ENCODE measurements around the gene MAB21L4.

Gene MAB21L4

DNA sequence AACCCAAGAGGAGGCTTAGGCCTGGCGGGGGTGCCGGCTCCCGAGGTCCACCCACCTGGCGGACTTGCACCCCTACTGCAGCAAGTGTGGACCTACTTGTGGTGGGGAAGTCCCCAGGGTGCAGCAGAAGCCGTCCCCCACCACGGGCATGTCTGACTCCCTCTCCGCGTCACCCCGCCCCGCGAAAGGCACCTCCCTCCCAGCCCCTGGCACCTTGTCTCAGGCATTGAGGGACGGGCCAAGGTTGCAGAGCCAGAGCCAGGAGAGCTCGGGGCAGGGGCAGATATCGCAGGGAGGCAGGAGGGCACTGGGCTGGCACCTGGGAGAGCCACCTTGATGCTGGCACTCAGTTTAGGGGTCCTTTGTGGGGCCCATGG lies 29.2 kb upstream of the MAB21L4 start:
- no peak for DNase-seq

- no peak for DNase-seq
These were observed 27.1 kb upstream of the MAB21L4 start for GRCh38 chr2:240922982-240923537.

DNA sequence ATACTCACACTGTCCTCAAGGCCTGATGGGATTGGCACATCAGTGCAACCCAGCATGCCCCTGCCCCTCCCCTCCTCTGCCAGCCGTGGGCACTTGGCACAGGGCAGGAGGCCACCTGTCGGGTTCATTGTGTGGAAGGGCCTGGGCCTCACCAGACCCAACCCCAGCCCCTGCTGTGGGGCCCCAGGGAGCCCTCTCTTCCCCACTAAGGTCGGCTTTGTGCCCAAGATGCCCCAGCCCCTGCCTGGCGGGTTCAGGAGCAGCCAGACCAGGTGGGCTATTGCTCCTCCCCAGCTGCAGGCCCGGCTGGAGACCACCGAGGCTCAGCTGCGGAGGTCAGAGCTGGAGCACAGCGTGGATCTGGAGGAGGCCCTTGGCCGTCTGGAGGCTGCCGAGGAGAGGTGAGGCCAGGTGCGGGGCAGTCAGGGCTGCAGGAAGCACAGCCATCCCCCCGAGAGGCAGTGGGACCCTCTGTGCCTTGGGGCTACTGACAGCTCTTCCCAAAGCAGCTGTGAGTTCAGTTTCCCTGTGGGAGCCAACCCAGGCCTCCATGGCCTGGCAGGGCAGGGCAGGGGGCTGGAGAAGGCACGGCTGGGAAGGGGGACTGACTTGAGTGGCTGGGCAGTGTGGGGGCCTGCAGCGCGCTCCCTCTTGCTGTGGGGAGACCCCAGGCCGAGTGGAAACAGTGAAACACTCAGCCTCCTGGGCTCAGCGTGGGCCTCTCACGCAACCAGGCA lies 26.5 kb upstream of the MAB21L4 start:
- DNase-seq: no peak

DNA sequence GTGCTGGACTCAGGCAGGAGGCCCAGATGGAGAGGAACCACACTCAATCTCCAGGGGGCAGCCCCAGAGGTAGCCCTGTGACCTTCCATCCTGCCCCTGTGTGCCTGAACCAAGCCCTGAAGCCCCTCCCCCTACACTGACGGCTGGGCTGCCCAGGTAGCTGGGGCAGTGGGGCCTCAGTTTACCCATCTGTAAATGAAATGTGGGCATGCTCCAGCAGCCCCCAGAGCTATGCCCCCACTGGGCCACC lies 26.0 kb upstream of the MAB21L4 start:
- no peak for DNase-seq

DNA sequence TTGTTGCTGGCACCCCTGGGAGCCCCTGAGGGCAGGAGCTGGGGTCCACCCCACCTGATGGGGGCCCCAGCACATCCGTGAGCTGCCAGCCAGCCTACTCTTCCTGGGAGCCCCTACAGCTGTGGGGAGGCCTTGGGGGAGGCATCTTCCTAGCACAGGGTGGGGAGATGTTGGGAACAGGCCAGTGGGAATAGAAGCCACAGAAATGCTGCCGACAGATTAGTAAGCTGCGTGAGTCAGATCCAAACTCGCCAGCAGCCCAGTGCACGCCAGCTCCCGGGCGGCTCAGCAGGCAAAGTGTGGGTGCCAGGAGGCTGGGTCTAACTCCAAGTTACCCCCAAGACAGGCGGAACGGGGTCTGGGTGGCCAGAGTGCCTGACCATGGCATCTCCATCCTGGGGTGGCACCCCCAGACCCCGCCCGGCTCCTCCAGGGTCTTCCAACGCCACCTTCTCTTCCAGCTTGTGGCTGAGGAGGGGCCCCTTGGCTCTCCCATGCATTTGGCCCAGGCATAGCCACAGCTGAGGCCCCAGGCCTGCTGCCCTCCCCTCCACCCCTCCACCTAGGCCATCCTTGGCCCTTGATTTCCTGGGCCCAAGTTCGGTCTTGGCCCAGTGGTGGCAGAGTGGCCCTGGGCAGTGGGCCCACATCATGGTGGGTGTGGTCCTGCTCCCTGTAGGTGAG lies 25.5 kb upstream of the MAB21L4 start:
- DNase-seq: no peak

- DNase-seq: no peak
These were observed 24.9 kb upstream of the MAB21L4 start for GRCh38 chr2:240920783-240921231.

DNA sequence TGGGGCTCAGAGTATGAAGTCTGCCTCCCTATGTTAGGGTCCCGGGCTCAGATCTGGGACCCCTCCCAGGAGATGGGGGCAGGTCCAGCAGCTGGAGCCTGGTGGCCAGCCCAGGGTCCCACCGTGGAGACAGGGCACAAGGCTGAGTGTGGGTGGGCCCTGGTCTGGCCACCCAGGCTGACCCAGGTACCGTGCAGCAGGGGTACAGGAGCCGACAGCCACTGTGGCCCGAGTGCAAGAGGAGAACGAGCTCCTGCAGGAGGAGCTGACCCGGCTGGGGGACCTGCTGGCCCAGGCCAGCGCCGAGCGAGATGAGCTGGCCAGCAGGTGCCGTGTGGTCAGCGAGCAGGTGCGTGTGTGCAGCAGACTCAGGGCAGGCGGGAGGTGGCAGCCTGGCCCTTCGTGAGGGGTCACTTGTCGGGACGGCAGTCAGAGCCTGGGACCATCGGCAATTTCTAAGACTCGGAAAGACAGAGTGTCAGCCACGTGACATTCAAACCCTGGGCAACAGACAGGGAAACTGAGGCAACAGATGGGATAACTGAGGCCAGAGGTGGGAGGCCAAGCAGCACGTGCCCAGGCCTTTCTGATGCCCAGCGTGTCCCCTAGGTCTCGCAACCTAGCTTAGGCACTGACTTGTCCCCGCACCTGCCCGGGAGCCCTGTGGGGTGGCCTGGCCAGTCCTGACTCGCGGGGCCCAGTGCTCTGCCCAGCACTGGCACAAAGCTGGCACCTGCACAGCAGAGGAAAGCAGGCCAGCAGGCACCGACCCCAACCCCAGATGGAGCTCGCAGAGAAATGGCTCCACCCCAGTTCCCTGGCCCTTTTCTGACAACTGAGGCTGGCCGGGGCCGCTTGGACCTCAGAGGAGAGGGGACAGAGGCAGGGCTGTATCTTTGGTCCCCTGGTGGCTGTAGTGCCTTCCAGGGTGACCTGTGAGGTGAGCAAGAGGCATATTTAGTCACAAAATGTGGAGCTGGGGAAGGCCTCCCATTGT lies 24.1 kb upstream of the MAB21L4 start:
- DNase-seq: no peak

GRCh38 chr2:240919161-240919781 lies 23.3 kb upstream of the MAB21L4 start:
- no peak for DNase-seq

DNA sequence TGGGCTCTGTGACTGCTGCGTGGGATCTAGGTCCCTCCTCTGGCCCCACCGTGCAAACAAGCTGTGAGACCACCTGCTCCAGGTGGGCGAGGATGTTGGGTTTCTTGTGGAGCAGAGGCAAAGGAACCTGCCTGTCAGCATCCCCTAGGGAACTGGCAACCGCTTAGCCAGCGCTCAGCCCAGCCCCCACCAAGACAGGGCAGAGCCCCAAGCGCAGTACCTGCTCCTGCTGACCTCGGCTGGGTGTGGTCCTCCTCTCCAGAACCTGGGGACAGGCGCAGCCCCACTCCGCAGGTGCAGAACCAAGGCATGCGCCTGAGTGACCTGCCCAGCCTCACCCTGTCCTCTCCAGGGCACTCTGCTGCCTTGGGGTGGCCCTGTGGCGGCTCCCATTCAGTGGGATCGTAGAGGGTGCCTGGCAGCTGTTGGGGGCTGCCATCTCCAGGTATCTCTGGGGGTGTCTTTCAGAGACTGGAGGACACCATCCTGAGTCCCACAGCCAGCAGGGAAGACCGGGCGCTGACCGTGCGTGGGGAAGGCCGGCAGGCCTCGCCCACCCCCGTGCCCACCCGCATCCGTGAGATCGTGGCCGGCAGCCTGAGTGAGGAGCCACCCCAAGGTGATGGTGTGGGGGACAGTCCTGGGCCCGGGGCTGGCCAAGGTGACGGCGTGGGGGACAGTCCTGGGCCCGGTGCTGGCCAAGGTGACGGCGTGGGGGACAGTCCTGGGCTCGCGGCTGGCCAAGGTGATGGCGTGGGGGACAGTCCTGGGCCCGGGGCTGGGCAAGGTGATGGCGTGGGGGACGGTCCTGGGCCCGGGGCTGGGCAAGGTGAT lies 22.5 kb upstream of the MAB21L4 start:
- DNase-seq: no peak

DNA sequence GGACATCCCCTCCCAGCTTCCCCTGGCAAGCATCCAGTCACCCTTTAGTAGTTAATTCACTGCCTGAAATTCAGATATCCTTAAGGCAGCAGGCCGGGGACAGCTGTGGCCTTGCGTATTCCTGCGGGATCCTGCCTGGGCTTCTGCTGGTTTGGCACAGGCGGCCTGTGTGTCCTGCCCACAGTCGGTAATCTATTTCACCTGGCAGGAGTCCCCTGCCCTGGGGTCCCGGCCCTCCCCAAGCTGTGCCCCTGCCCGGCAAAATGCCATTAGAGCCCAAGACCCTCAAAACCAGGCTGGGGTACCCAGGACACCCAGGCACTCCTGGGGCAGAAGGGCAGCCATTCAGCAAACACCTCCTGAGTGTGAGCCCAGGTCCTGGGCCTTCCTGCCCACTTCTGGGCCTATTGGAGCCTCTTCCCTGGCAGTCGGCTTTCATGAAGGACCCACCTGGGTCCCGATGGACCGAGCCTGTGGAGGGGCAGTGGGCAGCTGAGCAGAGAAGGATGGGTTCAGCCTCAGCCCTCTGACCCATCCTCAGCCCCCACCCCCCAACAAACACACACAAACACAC lies 21.8 kb upstream of the MAB21L4 start:
- no peak for DNase-seq

- DNase-seq: no peak
These were observed 21.2 kb upstream of the MAB21L4 start for GRCh38 chr2:240917009-240917683.

DNA sequence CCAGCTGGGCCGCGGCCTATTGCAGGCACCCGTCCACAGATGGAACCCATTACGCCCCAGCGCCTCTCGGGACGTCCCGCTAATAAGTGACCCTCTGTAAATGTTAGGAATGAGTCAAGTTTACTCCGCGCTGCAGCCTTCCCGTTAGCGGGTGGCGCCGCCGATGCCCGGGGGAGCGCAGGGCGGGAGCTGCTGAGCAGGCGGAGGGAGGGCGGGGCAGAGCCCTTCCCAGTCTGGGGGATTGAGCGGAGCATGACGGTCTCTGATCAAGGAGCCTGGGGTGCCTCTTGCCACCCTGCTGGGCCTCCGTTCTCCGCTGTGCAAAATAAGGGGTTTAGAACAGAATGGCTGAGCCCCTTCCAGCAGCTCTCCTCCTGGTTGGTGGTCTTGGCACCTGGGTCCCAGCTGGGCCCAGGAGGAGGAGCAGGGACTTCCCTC lies 20.6 kb upstream of the MAB21L4 start:
- no peak for DNase-seq

DNA sequence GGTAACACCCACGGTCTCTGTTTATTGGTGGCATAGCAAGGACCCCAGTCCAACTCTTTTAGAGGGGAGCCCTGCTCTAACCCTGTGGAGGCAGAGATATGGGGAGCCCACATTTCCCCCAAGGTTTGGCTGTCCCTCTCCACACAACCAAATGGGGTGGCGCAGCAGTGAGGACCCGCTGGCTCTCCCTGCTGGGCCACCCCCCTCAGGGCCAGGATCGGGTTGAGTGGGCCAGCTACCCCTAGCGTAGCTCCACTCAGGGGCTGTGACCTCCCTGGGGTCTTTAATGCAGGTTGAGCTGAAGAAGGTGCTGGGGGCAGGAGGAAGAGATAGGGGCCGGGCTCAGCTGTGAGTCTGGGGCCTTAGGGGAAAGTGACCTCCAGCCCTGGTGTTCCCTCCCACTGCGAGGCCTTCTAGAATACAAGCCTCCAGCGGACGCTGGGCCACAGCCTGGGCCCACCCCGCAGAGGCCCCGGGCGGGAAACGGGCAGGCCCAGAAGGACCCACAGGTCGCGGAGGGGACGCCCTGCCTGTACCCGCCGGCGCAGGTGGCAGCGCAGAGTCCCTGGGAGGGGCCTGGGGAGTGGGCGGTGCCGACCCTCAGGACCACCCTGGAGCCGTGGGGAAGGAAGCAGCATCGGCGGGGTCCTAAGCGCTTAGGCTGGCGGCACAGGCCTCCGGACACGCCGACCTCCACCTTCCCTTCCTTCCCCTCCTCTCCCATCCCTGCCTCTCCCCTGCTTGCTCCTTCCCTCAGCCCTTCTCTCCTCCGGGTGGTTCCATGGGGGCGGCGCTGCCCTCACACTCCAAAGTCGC lies 19.8 kb upstream of the MAB21L4 start:
- DNase-seq: no peak

DNA sequence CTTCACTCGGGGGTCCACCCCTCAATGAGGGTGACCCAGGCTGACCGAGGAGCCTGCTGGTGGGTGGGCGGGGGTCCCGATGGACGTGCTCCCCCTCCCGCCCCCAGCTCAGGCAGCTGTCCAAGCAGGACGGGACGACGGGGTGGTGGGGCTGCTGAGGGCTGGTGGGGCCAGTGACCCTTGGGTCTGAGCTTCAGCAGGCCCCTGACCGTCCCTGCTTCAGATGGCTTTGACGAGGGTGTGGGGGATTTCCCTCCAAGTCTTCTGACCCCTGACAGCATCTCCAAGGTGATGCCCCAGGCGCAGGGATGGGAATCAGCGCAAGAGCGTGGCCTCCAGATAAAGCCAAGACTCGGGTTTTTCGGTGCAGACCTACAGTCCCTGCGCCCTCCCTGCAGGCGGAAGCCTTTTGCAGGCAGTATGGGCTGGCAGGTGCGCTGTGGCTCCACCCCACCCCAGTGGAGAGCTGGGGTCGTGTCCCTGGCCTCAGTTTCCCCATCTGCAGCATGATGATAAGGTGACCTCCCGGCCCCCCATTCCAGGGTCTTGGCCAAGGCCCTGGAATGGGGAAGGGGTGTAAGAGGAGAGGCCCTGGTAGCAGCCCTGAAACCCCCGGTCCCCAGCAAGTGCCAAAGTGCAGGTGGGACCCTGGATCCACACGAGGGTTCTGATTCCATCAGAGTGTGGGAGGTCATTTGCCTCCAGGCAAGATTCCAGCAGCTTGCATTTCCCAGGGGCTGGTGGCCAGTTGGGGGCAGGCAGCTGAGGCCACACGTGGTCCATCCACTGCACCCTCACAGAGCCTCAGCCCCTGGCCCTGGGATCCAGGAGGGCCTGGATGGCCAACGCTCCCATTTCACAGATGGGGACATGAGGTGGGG lies 18.9 kb upstream of the MAB21L4 start:
- DNase-seq: no peak

GRCh38 chr2:240913810-240914644 lies 18.1 kb upstream of the MAB21L4 start:
- peak; percentile 52 for DNase-seq

DNA sequence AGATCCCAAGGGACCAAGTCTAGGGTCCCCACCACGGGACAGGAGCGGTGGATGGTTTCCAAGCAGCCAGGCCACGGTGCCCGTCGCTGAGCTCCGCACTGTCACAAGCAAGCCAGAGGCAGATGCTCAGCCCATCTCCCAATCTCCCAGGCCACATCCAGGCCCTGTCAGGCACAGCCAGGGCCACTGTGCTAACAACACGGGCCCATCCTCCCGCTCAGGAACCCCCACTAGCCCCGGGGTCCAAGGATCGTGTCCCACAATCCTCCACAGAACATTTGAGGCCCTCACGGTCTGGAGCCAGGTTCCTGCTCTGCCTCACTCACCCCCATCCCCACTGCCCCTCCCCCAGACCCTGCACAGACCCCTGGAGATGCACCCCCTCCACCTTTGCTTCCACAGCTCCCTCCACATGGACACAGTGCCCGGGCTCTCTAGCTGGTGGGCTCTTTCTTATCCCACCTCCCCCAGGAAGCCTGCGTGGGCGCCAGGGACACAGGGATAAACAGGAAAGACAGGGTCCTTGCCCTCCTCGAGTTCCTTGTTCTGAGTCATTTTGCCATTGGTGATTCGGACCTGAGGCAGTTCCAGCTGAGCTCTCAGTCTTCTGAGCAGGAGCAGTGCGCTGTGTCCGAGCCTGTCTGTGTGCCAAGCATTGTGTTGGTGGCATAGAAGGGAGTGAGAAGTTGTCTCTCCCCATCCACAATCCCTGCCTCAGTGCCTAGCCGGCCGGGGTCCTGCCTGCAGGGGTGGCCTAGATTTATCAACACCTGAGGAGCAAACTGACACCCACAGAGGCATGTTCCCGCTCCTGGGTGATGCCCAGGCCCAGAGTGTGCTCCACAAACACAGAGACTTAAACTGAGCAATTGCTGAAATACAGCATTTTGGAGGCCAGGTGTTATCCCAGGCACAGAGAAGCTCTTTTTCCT lies 17.2 kb upstream of the MAB21L4 start:
- no peak for DNase-seq
